Stimulated activated CD8-positive, alpha-beta memory T cell treated with anti-CD3 and anti-CD28 coated beads, Interleukin-4, amount 100 ng/mL, for 4 hours (primary cell): ENCODE results near the gene ITGB8.

Source experiments
- DNase-seq, 2 donors: peaks; one replicate each; pipeline ENCODE4 v3.0.0-alpha.2; 2020; ENCODE audit warnings: low read depth in 2 of 2, low spot score in 1 of 2

The ITGB8 gene

DNA sequence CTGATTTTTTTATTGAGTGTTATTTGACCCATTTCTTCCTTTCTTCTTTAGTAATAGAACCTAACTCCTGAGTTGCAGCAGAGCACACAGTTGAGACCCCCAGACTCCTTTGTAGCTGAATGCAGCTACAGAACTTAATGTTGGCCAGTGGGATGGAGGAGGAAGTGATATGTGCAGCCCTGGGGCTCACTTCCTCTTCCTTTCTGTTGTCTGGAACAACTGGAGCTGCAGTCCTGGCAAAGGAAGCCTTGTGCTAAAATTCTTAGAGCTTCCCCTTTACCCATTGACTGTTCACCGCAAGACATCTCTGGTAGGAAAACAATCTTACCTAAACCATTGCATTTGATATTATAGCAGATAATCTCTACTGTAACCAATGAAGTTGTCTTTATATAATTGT lies 86.6 kb downstream of the ITGB8 start:
- DNase-seq: no peak

DNA sequence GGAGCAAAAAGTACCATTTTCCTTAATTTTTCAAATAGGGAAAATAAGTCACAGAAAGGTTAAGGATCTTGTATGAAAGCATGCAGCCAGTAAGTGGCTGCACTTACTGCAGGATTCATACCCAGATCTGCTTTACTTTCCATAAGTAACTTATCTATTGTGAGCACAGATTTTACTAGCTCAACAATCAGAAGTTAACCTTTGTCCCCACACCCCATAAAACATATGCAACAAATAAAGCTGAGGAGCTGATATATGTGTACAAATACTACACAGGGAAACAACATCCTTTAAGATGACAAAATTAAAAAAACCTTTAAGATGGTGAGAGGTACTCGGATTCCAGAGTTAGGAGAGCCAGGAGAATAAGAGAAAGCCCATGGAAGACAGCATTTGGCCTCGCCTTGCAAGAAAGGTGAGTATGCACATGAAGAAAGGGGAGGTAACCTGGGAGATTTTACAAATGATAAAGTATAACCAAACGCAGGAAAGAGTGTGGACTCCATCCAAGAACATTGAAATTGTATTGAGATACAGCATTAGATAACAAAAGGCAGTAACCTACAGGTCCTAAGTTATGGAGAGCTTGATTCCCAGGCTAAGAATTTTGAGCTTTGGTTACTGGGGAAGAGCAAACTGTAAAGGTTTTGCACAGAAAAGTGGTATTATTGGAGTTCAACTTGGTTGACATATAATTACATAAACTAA lies 87.1 kb downstream of the ITGB8 start:
- no peak for DNase-seq

DNA sequence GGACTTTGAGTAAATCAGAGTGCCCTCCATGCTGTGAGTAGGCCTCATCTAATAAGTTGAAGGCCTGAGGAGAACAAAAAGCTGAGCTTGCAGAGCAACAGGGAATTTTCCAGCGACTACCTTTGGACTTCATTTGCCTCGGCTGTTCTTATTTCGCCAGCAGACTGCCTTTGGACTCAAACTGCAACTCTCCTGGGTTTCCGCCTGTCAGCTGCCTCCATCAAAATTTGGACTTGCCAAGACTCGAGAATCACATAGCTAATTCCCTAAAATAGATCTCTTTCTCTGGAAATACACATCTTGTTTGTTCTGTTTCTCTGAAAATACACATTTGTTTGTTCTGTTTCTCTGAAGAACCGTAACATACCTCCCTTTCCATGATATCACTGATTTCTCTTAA lies 93.8 kb downstream of the ITGB8 start:
- DNase-seq: no peak

DNA sequence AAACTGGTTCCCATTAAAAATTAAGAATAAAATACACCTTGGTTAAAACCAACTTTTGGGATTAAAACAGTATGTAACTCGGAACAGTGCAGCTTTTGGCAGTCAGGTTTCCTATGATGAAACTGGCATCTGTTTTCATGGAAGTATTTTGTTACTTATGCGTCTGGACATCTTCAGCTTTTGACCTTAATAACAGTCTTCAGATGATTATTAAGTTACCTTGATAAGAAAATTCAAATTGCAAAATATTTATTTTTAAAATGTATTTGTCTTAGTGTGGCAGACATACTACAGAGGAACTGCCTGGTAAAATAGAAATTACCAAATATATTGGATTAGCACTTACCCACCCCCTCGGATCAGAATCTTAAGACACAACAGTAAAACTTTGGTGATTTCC lies 100.0 kb downstream of the ITGB8 start:
- DNase-seq: no peak

DNA sequence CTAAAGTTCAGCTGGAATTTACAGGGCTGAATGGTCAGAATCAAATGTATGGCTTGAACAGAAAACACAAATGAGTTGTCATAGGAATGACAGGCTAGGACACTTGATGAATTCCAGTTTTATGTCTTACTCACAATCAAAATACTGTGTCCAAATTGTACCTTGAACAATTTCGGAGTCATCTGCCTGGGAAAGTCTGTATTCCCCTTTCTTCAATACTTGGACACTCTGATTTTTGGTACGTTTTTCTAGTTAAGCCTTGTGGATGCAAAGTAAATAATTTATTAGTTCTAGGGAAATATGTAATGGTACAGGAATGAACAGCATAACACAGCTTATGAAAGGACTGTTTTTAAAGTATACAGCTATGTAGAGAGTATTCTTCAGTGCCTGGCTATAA lies 100.4 kb downstream of the ITGB8 start:
- no peak for DNase-seq

DNA sequence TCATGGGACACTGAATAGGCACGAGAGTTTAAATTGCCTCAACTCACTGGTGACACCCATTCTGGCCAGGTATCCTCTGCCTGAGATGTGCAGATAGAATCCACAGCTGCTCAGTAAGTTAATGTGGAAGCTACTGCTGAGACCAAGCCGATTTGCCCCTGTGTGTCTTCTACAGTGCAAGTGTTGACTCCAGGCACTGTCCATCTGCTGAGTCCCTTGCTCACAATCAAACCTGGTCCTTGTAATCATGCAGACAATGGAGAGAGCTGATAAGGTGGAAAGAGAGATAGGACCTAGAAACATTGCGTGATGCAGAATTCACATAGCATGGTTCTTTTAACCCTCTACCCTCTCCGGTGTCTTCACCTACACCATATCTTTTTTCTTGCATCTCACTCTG lies 101.4 kb downstream of the ITGB8 start:
- no peak for DNase-seq

DNA sequence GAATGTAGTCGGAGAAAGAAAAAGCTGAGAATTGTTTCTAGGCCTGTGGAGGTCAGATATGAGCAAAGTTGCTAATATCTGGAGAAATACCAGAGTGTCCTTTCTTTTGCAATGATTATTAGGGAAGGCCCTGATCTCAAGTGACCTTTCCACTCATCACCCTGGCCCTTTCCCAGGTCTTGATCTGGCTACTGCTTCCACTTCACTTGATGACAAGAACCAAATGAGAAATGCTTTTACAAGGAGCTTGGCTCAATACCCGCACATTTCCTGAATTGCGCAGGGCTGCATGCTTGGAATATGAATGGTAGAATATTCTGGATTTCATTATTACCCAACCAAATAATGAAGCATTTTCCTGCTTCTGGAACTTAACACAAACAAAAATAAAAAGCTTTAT lies 104.6 kb downstream of the ITGB8 start:
- no peak for DNase-seq

DNA sequence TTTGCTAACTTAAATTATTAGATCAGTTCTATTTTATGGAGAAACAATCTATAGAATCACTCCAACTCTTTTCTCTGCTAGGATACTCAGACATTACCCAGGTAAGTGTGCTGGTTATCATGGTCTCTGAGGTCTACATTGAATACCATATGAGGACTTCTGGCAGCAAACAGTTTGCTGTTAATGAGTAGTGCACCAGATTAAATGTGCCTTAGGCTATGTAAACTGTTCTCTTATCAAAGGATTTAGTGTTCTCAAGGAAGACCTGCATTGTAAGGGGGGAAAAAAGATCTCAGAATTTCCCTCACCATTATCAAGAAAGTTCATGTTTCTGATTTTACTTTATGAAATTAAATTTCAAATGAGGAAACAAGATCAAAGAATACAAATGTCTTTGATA lies 107.5 kb downstream of the ITGB8 start:
- no peak for DNase-seq

DNA sequence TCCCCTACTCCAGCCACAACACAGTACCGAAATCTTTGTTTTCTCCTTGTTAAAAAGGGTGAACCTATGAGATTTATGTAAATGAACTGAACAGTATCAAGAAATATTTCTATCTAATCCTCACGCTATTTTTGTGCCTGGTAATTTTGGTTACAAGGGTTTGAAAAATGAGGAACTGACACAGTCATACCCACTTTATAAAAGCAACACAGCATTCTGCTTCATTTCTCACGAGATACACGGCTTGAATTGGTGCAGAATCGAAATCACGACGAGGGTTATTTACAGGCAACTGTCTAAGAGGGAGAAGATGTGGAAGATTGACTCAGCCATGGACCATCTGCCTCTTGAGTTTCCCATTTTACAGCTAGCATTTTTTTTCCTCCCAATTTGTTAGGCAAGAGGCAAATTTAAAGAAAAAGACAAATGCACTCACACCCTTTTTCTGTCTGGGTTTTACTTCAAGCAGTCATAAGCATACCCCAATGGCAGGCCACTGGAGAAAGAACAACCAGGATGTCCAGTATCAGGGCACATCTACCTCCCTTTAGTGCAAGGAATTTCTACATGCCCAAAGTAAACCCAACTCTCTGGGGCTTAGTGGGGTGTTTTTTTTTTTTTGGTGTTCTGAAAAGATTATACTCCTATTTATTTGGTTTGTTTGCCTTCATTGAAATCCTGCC lies 108.1 kb downstream of the ITGB8 start:
- no peak for DNase-seq

DNA sequence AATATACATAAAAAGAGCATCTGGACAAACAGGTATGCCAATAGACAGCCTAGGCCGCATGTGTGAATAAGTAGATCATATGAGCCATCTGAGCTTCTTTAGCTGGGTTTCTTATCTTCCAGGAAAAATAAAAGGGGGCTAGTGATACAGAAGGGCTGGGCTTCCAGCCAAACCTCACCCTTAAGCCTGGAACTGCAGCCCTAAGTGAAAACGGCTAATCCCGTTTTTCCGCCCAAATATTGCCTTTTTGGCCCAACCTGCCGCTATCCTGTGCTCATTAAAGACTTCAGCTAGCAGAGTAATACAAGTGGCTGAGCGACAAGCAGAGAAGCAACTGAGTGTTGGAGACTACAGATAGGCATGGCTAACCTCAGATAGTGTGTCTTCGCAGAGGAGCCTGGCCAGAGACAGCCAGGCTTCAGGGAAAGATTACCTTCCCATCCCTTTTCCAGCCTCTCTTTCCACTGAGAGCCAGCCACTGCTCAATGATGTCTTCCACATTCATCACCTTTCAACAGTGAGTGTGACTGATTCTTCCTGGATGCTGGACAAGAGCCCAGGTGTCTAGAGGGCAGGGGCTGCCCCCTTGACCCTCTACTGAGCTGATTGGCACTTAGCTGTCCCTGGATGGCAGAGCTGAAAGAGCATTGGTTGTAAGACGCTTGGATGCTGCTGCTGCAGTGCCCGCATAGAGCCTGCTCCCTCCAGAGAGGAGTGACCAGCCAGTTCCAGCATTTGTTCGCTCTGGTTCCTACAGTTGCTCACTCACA lies 108.9 kb downstream of the ITGB8 start:
- no peak for DNase-seq

DNA sequence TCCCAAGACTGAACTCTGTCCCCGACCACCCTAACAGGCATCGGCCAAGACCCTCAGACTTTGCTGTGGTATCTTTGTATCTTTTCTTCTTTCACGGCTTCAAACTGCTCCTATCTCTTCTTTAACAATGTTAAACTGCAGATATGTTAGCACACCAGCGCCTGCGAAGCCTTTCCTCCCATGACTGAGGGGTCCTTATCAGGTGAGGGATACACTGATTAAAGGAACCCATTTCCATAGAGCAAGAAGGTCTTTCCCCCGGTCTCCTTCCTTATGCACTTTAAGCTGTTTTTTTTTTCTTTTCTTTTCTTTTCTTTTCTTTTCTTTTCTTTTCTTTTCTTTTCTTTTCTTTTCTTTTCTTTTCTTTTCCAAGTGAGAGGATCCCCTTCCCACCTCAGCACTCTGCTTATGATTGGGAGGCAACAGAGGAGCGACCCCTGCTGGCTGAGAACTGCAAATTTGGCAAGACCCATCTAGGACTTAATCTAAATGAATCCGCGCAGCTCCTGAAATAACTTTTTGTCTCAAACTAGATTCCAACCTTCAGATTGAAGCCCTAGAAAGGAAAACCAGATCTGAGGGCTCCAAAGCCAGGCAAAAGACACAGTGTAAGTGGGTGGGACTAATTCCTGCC lies 109.9 kb downstream of the ITGB8 start:
- DNase-seq: no peak

DNA sequence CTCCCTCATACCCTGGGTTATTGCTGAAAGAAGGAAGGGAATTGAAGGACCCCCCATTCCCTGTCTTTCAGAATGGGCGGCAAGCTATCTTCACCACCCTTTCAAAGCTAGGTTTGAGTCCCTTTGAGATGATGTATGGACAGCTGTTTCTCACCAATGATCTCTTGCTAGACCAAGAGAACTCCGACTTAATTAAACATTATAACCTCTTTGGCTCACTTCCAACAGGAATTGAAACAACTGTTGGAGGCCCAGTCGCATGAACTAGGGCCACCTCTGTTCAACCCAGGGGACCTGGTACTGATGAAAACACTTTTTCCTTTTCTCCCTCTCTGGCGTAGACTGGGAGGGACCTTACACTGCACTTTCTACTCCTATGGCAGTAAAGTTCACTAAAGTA lies 110.6 kb downstream of the ITGB8 start:
- DNase-seq: no peak

DNA sequence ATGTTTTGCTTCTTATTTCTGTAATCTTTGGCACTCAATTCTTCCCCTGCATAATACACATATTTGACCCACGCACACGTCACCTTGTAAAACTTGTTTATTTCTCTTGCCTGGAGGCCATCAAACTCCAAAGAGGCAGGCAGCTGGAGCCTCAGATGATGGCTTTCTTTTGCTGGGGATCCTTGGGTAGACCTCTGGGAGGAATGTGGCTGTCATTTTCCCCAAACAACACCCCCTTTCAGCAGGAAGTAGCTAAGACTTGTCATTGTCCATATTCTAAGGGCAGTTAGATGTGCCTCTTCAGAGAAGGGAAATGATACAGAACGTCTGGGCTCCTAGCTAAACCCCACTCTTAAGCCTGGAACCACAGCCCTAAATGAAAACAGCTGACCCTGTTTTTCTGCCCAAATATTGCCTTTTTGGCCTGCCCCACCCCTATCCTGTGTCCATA lies 111.3 kb downstream of the ITGB8 start:
- no peak for DNase-seq

DNA sequence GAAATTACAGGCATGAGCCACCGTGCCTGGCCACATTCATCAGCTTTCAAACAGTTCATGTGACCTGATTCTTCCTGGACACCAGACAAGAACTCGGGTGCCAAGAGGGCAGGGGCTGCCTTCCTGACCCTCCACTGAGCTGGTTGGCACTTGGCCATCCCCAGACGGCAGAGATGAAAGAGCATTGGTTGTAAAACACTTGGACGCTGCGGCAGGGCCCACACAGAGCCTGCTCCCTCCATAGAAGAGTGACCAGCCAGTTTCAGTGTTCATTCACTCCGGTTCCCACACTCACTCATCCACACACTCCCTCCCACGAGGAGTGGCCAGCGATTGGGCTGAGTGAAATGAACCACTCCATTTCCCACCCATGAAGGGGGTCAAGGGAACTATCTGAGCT lies 112.3 kb downstream of the ITGB8 start:
- no peak for DNase-seq

DNA sequence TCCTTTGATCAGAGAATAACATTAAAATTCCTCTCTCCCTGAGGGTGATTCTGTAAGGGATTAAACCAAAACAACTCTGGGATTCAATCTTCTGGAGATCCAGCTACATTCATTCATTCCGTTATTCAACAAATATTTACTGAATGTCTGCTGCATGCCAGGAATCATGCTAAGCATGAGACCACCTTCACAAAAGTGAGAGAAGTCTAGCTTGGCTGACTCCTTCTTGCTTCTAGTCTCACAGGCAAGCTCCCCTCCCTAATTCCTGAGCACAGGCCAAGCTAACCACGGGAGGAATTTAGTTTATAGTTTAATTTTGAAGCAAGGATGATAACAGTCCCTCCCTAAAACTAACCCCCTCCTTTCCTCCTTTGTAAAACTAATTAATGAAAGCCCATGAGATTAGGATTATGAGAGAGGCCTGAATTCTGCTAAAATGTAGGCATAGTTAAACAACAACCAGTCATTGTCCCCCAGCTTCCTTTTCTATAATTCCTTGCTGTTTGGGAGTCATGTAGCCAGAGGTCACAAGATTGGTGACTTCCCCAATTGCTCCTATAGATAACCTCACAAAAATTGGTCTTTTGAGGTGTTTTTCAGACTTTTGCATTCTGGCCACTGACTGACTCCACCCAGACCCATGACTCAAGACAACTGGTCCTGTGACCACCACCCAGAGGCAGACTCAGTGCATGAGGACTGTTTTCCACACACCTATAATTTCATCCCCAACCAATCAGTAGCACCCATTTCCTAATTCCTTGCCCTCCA lies 113.5 kb downstream of the ITGB8 start:
- DNase-seq: no peak

DNA sequence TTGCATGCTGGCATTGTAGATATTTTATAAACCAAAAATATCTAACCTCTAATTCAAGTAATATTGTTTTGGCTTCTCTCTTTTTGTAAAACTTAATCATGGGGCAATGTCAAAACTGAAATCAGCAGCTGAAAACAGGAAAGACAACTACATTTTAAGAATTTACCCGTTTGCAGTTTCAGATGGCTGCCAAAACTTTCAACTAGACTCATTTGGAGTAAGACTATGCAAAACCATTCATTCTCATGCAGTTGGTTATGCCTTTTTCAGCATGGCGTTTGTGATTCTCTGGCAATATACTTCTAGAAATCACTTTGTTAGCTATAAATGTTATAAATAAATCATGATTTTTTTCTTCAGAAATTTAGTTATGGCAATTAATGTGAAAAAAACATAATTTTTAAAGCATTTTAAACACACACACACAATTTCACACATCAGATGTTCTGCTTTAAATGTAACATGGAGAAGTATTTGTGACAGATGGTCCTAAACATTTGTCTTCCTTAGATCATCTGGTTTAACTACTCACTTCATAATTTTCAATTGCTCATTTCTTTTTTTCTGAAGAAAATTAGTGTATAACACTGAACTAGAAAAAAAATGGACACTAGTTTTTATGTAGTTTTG lies 116.4 kb downstream of the ITGB8 start:
- DNase-seq: no peak

DNA sequence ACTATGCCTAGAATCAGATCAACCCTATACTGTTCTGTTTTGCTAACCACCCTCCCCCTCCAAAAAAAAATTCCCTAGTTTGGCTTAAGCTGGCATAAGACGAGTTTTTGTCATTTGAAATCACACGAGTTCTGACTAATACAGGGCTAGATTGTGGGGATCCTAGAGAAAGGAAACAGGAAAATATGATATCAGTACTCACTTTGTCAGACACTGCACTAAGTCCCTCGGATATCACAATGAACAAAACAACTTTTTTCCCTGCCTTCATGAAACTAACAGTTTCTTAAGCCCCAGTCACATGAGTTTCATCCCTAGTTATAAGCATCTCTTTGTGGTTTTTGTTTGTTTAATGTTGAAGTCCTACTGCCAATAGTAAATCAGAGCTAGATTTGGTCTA lies 118.5 kb downstream of the ITGB8 start:
- DNase-seq: no peak

DNA sequence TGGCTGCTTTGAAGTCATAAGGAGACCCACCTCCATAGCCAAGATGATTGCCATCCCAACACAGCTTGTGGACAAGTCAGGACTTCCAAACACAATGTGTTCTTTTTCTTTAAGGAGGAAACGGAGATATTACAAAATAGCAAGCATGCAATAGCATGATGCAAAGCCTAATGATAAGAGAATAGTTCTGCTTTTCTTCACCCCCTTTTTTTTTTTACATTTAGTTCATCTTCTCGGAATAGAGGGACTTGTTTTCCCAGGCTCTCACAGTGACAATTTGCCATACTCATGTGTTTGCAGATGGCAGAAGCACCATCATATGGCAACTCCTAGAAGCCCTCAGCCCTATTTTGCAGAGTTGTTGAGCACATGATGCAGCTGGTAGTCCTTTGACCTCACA lies 119.8 kb downstream of the ITGB8 start:
- no peak for DNase-seq

DNA sequence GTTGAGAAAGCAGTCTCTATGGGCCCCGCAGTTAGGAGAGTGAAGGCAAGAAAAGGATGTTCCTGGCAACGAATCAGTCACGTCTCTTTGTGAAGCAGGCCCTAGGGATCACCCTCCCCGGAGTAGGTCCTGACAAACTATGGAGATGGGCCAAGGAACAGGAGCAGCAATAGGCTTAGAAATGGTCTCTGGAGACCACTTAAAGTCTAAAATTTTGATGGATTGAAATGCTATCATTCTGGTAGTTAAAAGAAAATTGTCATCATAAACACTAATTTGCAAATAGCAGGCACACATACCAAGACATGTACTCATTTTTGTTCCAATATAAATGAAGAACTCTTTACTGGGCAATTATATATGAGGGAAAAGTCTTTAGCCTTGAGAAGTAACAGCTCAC lies 123.5 kb downstream of the ITGB8 start:
- no peak for DNase-seq

DNA sequence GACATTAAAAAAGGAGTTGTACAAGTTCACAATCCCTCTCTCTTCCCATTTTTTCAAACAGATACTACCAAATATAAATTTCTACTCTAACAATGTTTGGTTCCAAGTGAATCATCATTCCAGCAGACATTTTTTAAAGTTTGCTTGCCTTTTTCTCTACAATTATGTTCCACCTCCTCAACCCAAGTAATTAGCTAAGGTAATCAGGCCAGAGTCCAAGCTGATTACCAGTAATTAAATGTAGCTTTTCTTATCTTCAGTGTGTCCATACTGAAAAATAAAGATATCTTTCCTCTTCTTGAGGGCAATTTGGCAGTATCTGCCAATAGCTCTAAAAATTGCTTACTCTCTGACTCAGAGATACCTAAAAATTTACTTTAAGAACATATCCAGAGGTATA lies 126.0 kb downstream of the ITGB8 start:
- no peak for DNase-seq

DNA sequence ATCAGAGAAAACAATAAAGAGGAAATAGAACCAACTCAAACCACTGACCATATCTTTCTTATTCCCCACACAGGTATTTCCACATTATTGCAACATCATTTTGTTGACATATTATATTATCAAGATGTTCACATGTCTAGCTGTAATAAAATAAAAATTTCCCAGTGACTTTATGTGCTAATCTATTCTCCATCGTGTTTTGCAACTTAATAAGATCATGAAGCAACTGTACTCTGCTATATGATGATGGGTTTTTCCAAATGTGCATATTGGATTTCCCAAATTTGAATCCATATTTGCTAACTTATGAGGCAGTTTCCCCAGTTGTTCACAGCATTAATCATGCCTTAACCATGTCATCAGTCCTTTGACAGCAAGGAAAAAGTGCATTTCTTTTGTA lies 127.8 kb downstream of the ITGB8 start:
- DNase-seq: no peak
